ENCODE measurements around the gene CNNM2.

GRCh38 chr10:102880256-102880655, 37.8 kb upstream of the CNNM2 start:
- TF ChIP-seq, protein P1, sequence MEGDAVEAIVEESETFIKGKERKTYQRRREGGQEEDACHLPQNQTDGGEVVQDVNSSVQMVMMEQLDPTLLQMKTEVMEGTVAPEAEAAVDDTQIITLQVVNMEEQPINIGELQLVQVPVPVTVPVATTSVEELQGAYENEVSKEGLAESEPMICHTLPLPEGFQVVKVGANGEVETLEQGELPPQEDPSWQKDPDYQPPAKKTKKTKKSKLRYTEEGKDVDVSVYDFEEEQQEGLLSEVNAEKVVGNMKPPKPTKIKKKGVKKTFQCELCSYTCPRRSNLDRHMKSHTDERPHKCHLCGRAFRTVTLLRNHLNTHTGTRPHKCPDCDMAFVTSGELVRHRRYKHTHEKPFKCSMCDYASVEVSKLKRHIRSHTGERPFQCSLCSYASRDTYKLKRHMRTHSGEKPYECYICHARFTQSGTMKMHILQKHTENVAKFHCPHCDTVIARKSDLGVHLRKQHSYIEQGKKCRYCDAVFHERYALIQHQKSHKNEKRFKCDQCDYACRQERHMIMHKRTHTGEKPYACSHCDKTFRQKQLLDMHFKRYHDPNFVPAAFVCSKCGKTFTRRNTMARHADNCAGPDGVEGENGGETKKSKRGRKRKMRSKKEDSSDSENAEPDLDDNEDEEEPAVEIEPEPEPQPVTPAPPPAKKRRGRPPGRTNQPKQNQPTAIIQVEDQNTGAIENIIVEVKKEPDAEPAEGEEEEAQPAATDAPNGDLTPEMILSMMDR (IDR thresholded peaks at IDR 0.05), result no peak
- TF ChIP-seq POLR2A (IDR thresholded peaks at IDR 0.05), result no peak

Measured in prostate gland (tissue), 2 donors.